Esophagus squamous epithelium (tissue), 5 donors: ENCODE measurements around the gene RBM47. TPM values are rescaled to one million over a fixed set of nuclear protein-coding genes. Genes with fewer than 3 reads are reported as not detected.
"Not testable (repeated sequence)": the region's sequence is repeated elsewhere in the genome, so short reads cannot be mapped to it uniquely, and the experiment has no call there.

Experiments used
- DNase-seq: peaks from one replicate; lab custom pipeline; 2025; lab: John Stamatoyannopoulos, UW
- H3K27ac ChIP-seq, 4 donors: fragments of 200-600 bp; sonication (generic); one replicate each; pipeline ENCODE4 v1.5.1; 2016 to 2019; ENCODE audit warnings: mild to moderate bottlenecking in 1 of 4
- H3K27me3 ChIP-seq, 4 donors: fragments of 200-600 bp; sonication (generic); 1 replicate in 3 of 4; 2 replicates in 1 of 4; pipeline versions ENCODE4 v1.5.1 to v1.6.0; 2017 to 2021; ENCODE audit warnings: antibody characterized with exemption in 1 of 4
- H3K36me3 ChIP-seq, 3 donors: fragments of 200-600 bp; sonication (generic); one replicate each; pipeline ENCODE4 v1.5.1; 2016 to 2019
- H3K4me1 ChIP-seq, 3 donors: fragments of 200-600 bp; sonication (generic); one replicate each; pipeline ENCODE4 v1.5.1; 2017 to 2019
- H3K4me3 ChIP-seq, 4 donors: fragments of 200-600 bp; sonication (generic); 1 replicate in 3 of 4; 2 replicates in 1 of 4; pipeline ENCODE4 v1.5.1; 2016 to 2019; ENCODE audit warnings: mild to moderate bottlenecking in 2 of 4, moderate library complexity in 1 of 4
- H3K9me3 ChIP-seq, 3 donors: fragments of 200-600 bp; sonication (generic); one replicate each; pipeline ENCODE4 v1.5.1; 2016 to 2019
- POLR2A ChIP-seq, 4 donors: fragments of 450-650 bp; IDR thresholded peaks; one replicate each; pipeline ENCODE4 v1.6.1; 2017; ENCODE audit warnings: antibody characterized with exemption in 4 of 4, mild to moderate bottlenecking in 4 of 4, moderate library complexity in 3 of 4
- WGBS, 2 donors: methylation state at CpG; one replicate each; pipeline ENCODE4 v1.1.5; 2018; 5-methylcytosine and 5-hydroxymethylcytosine counted together
- intact Hi-C: fragments of 100-400 bp; cut with DNase I; formaldehyde crosslinking; loops from one replicate; pipeline ENCODE4 v1.15.0; 2022
- total RNA-seq, 4 donors: library from RNA; depleted of rRNA; stranded (reverse); fragments of >200 nt; gene quantifications; one replicate each; pipeline ENCODE4 v1.1.0, GENCODE V29; 2016
- TF ChIP-seq, protein P1 (sequence below), 6 experiments: fragments of 450-650 bp in 4 of 6; fragments of 200-600 bp in 2 of 6; sonication (generic) in 2 of 6; IDR thresholded peaks; one replicate each; pipeline ENCODE4 v1.5.1; 2016 to 2019; ENCODE audit warnings: antibody characterized with exemption in 6 of 6, mild to moderate bottlenecking in 4 of 6, moderate library complexity in 4 of 6
- donor health status: DM: yes; HTN: yes; CAD: no.

Gene RBM47
- total RNA-seq, 4 donors from 2014 or later = 94.6 to 197 (median 125) TPM

DNA sequence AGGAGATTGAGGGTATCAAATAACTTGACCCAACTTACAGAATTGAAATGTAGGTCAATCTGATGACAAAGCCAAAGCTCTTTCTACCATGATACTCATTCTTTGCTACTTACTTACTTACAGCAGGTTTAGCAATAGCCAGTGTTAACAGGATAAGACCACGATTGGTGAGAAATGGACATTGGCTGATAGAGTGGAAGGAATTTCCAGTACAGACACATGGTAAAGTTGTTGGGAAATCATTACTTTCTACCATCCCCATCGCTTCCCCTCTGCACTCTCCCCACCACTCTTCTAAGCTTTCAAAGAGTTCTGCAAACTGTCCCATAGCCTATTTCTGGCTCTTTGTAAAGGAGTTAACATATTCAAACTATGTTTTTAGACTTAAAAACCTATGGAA is 174.8 kb downstream of the RBM47 start:
- H3K36me3 ChIP-seq = no peaks in the 10 kb centered on the region
- no peaks in the 10 kb centered on the region for H3K9me3 ChIP-seq
- intact Hi-C loops = no loop called here
- DNase-seq = no peak
- H3K27ac ChIP-seq = peak overlapping the region in 1 of 4 donors; percentile 3
- H3K4me1 ChIP-seq = peaks cover 0 to 77% (median 6%) of the 10 kb centered on the region in 3 donors
- WGBS, 2 donors = 88 to 97% methylated on average over 2 of the region's 2 CpGs
- no peaks in the 10 kb centered on the region for H3K27me3 ChIP-seq
- TF ChIP-seq POLR2A (IDR thresholded peaks at IDR 0.05) = no peak
- TF ChIP-seq, protein P1, sequence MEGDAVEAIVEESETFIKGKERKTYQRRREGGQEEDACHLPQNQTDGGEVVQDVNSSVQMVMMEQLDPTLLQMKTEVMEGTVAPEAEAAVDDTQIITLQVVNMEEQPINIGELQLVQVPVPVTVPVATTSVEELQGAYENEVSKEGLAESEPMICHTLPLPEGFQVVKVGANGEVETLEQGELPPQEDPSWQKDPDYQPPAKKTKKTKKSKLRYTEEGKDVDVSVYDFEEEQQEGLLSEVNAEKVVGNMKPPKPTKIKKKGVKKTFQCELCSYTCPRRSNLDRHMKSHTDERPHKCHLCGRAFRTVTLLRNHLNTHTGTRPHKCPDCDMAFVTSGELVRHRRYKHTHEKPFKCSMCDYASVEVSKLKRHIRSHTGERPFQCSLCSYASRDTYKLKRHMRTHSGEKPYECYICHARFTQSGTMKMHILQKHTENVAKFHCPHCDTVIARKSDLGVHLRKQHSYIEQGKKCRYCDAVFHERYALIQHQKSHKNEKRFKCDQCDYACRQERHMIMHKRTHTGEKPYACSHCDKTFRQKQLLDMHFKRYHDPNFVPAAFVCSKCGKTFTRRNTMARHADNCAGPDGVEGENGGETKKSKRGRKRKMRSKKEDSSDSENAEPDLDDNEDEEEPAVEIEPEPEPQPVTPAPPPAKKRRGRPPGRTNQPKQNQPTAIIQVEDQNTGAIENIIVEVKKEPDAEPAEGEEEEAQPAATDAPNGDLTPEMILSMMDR (IDR thresholded peaks at IDR 0.05) = no peak
- no peak overlapping the region for H3K4me3 ChIP-seq

DNA sequence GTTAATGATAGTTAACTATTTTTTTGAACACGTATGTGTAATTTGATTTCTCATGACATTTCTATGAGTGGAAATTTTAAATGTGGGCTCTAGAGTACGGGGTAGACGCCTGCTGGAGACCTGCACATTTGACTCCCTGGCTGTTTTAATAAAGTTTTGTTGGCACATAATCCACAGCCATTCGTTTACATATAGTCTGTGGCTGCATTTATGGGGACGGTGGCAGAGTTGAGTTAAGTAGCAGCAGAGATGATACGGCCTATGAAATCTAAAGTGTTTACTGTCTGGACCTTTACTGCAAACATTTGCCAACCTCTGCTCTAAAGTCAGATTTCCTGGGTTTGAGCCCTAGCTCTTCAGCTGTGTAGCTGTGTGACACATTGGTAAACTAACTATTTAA is 175.8 kb downstream of the RBM47 start:
- 91 to 92% methylated on average over 6 of the region's 6 CpGs for WGBS, 2 donors
- H3K4me1 ChIP-seq = peaks cover 2 to 84% (median 11%) of the 10 kb centered on the region in 3 donors
- no peaks in the 10 kb centered on the region for H3K27me3 ChIP-seq
- H3K27ac ChIP-seq = no peak overlapping the region
- no peak overlapping the region for H3K4me3 ChIP-seq
- no peak for DNase-seq
- intact Hi-C loops = no loop called here
- H3K36me3 ChIP-seq = no peaks in the 10 kb centered on the region
- no peaks in the 10 kb centered on the region for H3K9me3 ChIP-seq
- TF ChIP-seq POLR2A (IDR thresholded peaks at IDR 0.05) = no peak
- TF ChIP-seq, protein P1 (IDR thresholded peaks at IDR 0.05) = no peak

DNA sequence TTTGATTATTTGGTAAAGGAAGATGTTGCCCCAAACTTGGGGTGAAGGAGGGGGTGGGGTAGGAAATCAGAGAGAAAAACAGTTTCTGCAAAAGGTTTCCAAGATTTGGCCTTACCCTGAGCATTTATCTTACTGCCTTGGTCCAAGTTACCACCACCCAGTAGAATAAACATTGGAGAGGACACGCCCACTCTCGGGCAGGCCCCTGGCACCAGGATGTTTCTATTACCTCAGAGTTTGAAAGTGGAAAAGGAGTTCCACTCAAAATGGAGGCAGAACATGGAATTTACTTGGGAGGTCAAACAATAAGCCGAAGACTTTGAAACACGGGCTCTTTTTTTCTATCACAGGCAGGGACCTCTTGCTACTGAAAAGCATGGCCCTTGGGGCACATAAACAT is 180.8 kb downstream of the RBM47 start:
- WGBS, 2 donors = 58 to 75% methylated on average over 4 of the region's 4 CpGs
- DNase-seq = no peak
- intact Hi-C loops = no loop called here
- H3K9me3 ChIP-seq = no peaks in the 10 kb centered on the region
- peak overlapping the region; percentile 56 to 83 (median 65) for H3K27ac ChIP-seq
- H3K36me3 ChIP-seq = no peaks in the 10 kb centered on the region
- no peaks in the 10 kb centered on the region for H3K27me3 ChIP-seq
- no peak overlapping the region for H3K4me3 ChIP-seq
- TF ChIP-seq, protein P1 (IDR thresholded peaks at IDR 0.05) = no peak
- TF ChIP-seq POLR2A (IDR thresholded peaks at IDR 0.05) = no peak
- peaks cover 8 to 82% (median 16%) of the 10 kb centered on the region in 3 donors for H3K4me1 ChIP-seq

DNA sequence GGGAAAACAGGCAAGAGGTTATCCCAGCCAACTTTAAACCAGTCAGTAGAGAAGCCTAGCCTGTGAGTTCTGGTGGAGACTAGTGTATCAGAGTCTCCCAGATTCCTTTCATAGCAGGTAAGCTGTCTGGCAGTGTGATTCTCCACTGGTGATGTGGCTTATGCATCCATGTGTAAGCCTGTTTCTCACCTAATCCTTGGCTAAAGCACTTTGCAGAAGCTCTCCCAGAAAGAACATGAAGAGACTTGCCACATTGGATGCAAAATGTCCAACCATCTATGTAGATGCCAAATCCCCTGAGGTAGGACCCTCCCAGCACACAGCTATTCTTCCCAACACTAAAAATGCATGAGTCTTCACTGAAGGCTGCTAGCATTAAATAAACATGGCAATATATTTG is 182.8 kb downstream of the RBM47 start:
- Histone ChIP-seq H3K4me1 (peaks cover 8 to 61% (median 10%) of the 10 kb centered on the region in 3 donors), H3K4me3 (no peak overlapping the region), H3K36me3 (no peaks in the 10 kb centered on the region), H3K27me3 (no peaks in the 10 kb centered on the region), H3K9me3 (no peaks in the 10 kb centered on the region), H3K27ac (peak overlapping the region; percentile 52 to 83 (median 65))
- TF ChIP-seq, protein P1 (IDR thresholded peaks at IDR 0.05) = no peak
- TF ChIP-seq POLR2A (IDR thresholded peaks at IDR 0.05) = no peak
- intact Hi-C loops = no loop called here
- no peak for DNase-seq

DNA sequence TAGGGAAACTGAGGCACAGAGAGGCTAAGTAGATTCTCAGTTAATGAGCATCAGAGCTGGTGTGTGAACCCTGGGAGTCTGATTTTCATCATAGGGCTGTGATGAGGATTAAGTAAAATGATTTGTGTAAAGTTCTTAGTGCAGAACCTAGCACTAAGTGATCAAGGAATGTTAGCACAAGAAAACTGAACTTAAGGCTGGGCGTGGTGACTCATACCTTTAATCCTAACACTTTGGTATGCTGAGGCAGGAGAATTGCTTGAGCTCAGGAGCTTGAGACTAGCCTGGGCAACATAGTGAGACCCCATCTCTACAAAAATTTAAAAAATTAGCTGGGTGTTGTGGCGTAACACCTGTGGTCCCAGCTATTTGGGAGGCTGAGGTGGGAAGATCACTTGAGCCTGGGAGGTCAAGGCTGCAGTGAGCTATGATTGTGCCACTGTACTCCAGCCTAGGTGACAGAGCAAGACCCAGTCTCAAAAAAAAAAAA is 183.4 kb downstream of the RBM47 start:
- H3K36me3 ChIP-seq = not testable (repeated sequence)
- peak overlapping the region; percentile 19 to 83 (median 65) for H3K27ac ChIP-seq

DNA sequence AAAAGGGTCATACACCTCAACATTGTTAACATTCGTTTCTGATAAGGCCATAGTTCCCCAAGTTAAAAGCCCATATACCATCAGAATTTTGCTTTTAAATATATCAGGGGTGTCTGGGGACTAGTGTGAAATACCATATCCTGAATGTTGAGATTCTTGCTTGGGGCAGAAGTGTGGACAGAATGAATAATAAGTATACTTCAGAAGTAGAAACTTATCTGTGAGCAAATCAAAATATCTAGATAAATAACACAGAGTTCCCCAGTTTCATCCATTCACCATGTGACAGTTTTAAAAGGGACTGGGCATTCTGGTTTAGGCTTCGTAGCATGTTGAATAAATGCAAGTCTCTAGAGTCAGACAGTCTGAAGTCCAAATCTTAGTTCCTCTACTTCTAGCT is 184.0 kb downstream of the RBM47 start:
- WGBS, 2 donors = 63 to 71% methylated on average over 2 of the region's 2 CpGs
- Histone ChIP-seq H3K9me3 (no peaks in the 10 kb centered on the region), H3K4me1 (peaks cover 8 to 55% (median 10%) of the 10 kb centered on the region in 3 donors), H3K4me3 (no peak overlapping the region), H3K27ac (peak overlapping the region in 3 of 4 donors; percentile 57 to 83 (median 73)), H3K27me3 (no peaks in the 10 kb centered on the region), H3K36me3 (no peaks in the 10 kb centered on the region)
- DNase-seq = no peak
- intact Hi-C loops = no loop called here
- TF ChIP-seq, protein P1 (IDR thresholded peaks at IDR 0.05) = no peak
- TF ChIP-seq POLR2A (IDR thresholded peaks at IDR 0.05) = no peak

More for the DNA sequence above, 183.4 kb downstream of the RBM47 start:
- intact Hi-C loops, H3K9me3 ChIP-seq, DNase-seq, H3K4me3 ChIP-seq, H3K27me3 ChIP-seq: not testable (repeated sequence)
- H3K4me1 ChIP-seq = peaks cover 8 to 58% (median 10%) of the 10 kb centered on the region in 3 donors
- WGBS, 2 donors = 65 to 66% methylated on average over 2 of the region's 2 CpGs
